GOT3 (cell line): ENCODE measurements around the gene NT5M.

ENCODE experiments used
- DNase-seq: peaks from one replicate; lab custom pipeline; 2025; ENCODE audit warnings: mixed read lengths; lab: John Stamatoyannopoulos, UW

The NT5M gene

GRCh38 chr17:17355426-17355825 lies 52.3 kb downstream of the NT5M start:
- DNase-seq = no peak

DNA sequence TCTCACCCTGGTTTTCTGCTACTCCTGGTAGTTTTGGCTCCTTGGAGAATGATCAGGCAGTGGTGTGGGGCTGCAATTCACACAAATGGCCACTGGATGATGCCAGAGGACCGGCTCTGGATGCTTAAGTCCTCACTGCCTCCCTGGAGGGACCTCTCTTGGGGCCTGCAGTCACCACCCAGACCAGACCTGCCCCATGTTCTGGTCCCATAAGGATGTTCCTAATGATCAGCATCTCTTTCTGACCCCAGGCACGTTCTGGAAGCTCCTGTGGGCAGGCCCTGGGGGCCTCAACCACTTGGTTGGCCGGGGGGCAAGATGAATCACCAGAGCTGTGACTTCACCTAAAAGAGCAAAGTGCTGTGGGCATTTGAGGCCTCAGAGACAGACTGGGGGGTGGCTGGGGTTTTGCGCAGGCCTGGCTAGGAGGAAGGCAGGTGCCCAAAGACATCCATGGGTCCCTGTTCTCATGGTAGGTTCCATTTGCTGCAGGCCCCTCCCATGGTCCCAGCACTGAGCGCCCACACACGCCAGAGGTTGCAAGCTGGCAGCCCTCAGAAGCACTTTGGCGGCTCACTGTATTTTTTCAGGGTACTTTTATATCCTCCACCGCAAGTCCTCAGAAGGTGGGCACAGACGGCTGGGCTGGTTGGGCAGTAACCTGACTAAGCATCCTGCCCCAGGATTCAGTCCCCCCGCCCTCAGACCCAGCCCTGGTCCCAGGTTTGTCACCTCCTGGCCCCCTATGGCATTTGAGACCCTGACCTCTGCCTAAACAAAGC lies 53.2 kb downstream of the NT5M start:
- DNase-seq = peak; percentile 29

DNA sequence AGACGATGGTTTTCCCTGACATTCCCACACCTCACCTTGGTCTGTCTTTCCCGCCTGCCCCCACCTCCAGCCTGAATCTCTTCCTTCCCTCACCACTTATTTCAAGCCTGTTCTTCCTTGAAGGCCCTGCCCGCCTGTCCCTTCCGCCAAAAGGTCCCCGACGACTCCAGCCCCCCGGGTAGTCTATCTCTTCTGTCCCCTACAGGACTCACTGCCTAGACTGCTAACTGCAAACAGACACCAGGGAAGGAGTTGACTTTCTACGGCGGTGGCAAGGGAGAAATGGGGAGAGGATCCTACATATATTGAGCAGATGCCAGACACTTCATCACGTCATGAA lies 53.7 kb downstream of the NT5M start:
- DNase-seq = no peak

DNA sequence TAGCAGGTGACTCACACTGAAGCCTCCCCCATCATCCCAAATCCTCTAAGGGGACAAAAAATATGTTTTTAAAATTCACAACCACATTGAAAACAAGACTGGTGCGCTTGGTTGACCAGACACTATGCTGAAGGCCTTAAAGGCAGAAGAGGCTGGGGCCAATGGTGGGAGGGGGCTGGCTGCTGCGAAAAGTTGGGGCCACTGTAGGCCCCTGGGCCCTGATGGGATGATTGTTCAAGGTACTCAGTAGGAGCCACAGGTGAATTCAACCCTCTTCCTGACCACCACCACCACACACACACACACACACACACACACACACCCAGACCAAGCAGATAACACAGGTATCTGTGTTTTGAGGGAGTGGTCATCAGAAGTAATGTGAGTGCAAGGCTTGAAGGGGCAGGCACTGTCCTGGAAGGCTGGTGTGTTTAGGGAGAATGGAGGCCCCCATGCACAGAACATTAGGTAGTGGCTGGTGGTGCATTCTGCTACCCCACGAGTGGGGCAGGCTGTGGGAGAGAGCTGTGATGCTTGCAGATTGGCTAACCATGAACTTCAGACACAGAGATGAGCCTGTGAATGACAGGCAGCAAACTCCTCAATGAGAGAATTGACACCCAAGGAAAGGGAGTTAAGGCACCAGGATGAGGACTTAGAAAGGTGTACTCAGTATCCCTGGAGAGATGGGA lies 55.0 kb downstream of the NT5M start:
- no peak for DNase-seq

- DNase-seq = no peak
Observed at GRCh38 chr17:17358866-17359265, 55.7 kb downstream of the NT5M start.

- DNase-seq = no peak
Observed at GRCh38 chr17:17359271-17359670, 56.1 kb downstream of the NT5M start.

DNA sequence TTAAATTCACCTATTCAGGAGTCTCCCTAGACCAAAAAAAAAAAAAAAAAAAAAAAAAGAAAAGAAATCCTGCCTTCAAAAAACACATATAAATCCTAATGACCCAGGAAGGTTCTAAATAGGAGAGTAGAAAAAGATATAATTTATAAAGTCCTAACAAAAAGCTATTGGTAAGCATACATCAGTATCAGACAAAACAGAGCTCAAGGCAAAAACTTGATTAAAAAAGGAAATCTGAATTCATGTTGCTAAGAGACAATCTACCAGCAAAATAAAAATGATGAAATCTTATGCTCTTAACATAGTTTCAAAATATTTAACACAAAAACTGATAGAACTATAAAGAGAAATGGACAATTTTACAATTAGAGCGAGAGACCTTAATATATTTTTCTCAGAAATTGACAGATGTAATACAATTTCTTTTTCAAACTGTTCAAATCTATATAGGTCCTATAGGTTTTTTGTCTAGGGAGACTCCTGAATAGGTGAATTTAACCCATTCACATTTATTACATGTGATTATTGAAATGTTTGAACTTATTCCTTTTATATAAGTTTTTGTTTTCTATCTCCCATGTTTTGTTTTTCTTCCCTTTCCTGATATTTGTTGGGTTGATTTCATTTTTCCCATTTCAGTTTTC lies 57.0 kb downstream of the NT5M start:
- DNase-seq = no peak

GRCh38 chr17:17361543-17361866 lies 58.3 kb downstream of the NT5M start:
- DNase-seq = no peak

GRCh38 chr17:17361867-17362539 lies 58.8 kb downstream of the NT5M start:
- no peak for DNase-seq

- DNase-seq = no peak
Observed at GRCh38 chr17:17362540-17362930, 59.4 kb downstream of the NT5M start.

GRCh38 chr17:17363638-17364337 lies 60.6 kb downstream of the NT5M start:
- no peak for DNase-seq

- no peak for DNase-seq
Observed at GRCh38 chr17:17364338-17364667, 61.1 kb downstream of the NT5M start.

DNA sequence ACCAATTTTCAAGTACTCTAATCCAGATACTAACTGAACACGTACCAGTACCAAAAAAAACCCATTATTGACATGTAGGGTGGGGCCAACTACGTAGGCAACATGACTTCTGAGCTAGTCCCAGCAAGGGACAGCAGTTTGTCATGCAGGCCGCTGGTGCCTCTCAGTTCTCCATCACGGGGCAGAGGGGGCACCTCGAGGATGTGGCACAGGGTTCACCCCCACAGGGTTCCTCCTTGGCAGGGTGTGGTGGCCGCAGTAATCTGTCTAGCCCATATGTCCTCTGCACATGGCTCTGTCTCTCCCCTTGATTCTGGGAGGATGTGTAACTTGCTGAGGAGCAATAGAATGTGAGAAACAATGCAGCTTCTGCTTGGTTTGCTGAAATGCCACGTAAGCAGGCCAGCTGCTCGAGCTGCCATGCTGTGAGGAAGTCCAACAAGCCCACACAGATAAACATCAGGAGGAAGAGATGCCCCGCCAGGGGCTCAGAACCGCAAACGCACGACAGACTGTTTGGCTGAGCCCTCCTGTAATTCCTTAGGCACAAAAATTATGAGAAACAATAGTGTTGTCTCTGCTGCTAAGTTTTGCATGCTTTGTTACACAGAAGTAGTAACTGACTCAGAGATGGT lies 62.4 kb downstream of the NT5M start:
- no peak for DNase-seq

DNA sequence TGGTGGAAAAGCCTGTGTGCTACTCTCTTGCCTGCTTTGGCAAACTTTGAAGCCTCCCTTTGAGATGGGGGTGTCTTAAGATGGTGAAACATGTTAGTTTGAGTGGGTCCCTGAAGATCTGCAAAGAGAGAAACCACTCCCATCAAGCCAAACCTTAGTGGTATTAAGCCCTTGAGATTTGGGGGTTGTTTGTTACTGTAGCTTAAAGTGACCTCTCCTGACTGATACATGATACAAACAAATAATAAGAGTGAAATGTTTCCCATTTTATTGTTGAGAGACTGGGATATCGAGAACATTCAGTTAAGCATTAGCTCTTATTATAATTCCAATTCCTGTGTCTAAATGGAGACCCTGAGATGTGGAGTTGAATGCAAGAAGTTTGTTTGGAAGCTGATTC lies 63.1 kb downstream of the NT5M start:
- no peak for DNase-seq

DNA sequence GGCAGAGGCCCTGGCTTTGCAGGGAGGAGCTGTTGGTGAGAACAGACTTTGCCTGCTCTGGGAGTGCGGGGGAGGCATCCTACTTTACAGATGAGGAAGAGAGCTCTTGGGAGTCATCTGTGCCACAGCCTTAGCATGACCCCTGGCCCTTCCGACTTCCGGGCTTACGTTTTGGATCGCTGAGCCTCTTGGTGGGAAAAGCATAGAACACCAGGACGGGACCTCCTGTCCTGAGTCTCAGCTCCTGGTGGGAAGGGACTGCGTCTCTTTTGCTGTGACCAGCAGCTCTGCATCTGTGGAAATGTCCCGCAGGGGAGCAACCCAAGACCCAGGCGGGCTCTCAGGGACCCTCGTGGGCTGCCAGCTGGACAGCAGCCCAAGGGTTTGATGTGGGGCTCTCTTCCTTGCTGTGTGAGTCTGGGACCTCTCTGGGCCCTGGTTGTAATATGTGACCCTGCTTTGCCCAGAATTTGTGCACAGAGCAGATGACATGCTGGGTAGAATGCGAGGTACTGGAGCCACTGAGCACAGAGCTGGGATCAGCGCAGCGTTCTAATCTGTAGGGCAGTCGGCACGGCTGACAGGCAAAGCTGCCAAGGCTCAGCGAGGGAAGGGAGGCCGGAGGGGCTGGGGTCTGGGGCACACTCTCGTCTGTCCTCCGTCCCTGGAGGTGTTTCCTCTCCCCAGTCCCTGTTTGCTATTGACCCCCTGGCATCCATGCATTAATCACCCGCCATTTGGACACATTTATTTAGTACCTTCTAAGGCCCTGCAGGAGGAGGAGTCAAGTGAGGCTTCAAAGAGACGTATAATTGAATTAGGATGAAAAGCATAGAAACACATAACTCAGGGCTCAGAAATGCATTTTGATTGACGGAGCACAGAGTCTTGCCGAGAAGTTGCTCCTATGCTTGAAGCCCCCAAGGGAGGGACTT lies 64.0 kb downstream of the NT5M start:
- DNase-seq = no peak

DNA sequence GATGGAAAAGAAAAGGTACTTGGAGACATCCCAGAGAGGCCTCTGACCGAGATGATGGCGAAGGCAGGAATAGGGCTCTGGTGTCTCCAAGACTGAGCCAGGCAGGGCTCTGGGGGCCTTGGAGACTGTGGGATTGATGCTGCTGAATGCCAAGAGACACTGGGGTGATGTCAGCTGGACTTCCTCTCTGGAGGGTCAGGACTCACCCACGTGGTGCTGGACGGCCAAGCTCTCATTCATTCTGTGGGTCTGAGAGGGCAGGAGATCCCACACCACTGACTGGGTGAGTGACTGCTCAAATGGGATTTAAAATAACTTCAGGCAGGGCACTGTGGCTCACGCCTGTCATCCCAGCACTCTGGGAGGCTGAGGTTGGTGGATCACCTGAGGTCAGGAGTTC lies 64.8 kb downstream of the NT5M start:
- no peak for DNase-seq

GRCh38 chr17:17370711-17371110 lies 67.5 kb downstream of the NT5M start:
- no peak for DNase-seq

GRCh38 chr17:17372856-17373520 lies 69.8 kb downstream of the NT5M start:
- no peak for DNase-seq

DNA sequence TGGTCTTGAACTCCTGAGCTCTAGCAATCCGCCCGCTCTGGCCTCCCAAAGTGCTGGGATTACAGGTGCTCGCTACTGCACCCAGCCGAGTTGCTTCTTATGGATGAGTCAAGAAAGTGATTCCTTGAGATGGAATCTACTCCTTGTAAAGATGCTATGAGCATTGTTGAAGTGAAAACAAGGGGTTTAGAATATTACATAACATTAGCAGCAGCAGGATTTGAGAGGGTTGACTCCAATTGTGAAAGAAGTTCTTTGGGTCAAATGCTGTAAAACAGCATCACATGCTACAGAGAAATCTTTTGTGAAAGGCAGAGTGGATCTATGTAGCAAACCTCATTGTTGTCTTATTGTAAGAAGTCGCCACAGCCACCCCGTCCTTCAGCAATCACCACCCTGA lies 72.7 kb downstream of the NT5M start:
- no peak for DNase-seq

DNA sequence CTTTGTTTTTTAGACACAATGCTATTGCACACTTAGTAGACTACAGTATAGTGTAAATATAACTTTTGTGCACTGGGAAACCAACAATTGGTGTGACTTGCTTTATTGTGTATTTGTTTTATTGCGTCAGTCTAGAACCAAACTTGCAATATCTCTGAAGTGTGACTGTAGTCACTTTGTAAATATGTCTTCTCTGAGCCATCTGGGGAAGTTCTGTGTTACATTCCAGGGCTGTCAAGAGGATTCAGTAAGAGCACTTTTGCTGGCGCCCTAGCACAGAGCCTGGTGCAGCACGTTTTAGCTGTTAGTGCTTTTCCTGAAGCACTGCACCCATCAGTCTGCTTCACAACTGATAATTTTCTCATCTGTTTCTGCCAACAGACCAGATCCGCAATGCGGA lies 73.2 kb downstream of the NT5M start:
- no peak for DNase-seq
